ENCODE measurements around the gene KRTAP23-1. TPM values are rescaled to one million over a fixed set of nuclear protein-coding genes. Genes with fewer than 3 reads are reported as not detected.

KRTAP23-1 gene, protein sequence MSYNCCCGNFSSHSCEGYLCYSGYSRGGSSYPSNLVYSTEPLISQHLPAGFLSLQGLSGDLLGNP
- total RNA-seq, result not detected

- DNase-seq (no peak), ATAC-seq (no peak)
- no peaks in the 10 kb centered on the region for H3K4me1 Mint-ChIP-seq (ENCODE audit: low read depth)
- no peaks in the 10 kb centered on the region for H3K9me3 Mint-ChIP-seq
- ChIA-PET POLR2A (no interaction called here), CTCF (no interaction called here)
- TF ChIP-seq, protein P1, sequence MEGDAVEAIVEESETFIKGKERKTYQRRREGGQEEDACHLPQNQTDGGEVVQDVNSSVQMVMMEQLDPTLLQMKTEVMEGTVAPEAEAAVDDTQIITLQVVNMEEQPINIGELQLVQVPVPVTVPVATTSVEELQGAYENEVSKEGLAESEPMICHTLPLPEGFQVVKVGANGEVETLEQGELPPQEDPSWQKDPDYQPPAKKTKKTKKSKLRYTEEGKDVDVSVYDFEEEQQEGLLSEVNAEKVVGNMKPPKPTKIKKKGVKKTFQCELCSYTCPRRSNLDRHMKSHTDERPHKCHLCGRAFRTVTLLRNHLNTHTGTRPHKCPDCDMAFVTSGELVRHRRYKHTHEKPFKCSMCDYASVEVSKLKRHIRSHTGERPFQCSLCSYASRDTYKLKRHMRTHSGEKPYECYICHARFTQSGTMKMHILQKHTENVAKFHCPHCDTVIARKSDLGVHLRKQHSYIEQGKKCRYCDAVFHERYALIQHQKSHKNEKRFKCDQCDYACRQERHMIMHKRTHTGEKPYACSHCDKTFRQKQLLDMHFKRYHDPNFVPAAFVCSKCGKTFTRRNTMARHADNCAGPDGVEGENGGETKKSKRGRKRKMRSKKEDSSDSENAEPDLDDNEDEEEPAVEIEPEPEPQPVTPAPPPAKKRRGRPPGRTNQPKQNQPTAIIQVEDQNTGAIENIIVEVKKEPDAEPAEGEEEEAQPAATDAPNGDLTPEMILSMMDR (IDR thresholded peaks at IDR 0.05), result no peak
- H3K36me3 Mint-ChIP-seq (ENCODE audit: low read depth), result no peaks in the 10 kb centered on the region
- H3K27ac Mint-ChIP-seq, result no peak within 1 kb of the TSS
- intact Hi-C loops (cut with micrococcal nuclease), result no loop called here
- H3K27me3 Mint-ChIP-seq, result no peaks in the 10 kb centered on the region
- no peak within 1 kb of the TSS for H3K4me3 Mint-ChIP-seq
These were observed at the start of gene KRTAP23-1 for GRCh38 chr21:30348506-30348905. Gene KRTAP23-1 (minus strand): TSS chr21:30348606. CDS start chr21:30348606, 0 bp downstream.

DNA sequence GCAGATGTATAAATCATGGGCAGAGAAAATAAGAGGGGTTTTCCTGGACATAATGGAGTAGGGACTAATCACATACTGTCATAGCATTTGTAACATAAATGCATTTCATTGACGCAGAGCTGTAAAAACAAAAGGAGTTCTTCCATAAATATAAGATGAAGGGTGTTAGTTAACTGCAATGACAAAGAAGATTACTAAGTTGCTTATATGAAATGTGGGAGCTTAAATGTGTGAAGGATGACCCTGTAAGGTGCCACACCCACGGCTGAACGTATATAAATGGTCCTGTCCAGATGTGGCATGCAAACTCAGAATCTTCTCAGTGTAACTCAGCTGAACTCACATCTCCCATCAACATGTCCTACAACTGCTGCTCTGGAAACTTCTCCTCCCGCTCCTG is 47.3 kb upstream of the KRTAP23-1 start, which contains the start of gene KRTAP13-1:
Gene KRTAP13-1 (plus strand): TSS at position 301 of the 400 bp plus-strand sequence. CDS start 56 bp downstream, at position 357.
- TF ChIP-seq, protein P1 (IDR thresholded peaks at IDR 0.05), result no peak
- DNase-seq (no peak), ATAC-seq (no peak)
- H3K4me3 Mint-ChIP-seq, result no peak within 1 kb of the TSS
- H3K36me3 Mint-ChIP-seq (ENCODE audit: low read depth), result no peaks in the 10 kb centered on the region
- no peak within 1 kb of the TSS for H3K27ac Mint-ChIP-seq
- ChIA-PET CTCF (no interaction called here), POLR2A (no interaction called here)
- intact Hi-C loops (cut with micrococcal nuclease), result no loop called here
- no peaks in the 10 kb centered on the region for H3K9me3 Mint-ChIP-seq
- H3K4me1 Mint-ChIP-seq (ENCODE audit: low read depth), result no peaks in the 10 kb centered on the region
- H3K27me3 Mint-ChIP-seq, result peaks cover 5% of the 10 kb centered on the region

DNA sequence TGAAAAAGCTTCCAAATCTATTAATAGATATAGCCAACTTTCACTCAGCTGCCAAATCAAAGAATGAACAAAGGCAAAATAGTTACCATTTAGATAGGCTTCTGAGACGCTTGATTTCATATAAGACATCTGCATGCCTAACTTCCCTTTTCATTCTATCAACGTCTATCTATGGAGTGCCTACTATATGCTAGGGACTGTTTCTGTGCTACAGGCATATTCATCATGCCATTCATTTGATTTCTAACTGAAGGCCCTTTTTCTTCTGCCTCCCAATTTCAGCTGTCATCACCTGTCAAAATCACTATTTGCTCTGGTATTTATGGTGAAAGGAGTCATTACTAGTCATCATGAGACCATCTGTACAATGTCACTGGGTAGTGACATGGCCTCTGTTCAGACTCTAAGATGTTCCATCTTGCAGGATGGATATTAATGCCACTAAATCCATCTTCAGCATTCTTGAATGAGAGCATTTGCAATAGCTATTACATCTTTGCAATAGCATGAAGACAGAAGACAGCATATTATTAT is 43.2 kb upstream of the KRTAP23-1 start:
- ChIA-PET POLR2A (no interaction called here), CTCF (interaction anchor here (0.7 kb wide), 1 partner anchor 12 kb away, joined by 3 read pairs; no protein-coding TSS in a partner anchor)
- Mint-ChIP-seq H3K27me3 (no peaks in the 10 kb centered on the region), H3K36me3 (ENCODE audit: low read depth) (no peaks in the 10 kb centered on the region), H3K4me1 (ENCODE audit: low read depth) (no peaks in the 10 kb centered on the region), H3K4me3 (no peak overlapping the region), H3K9me3 (peaks cover 5% of the 10 kb centered on the region), H3K27ac (no peak overlapping the region)
- no peak for ATAC-seq
- intact Hi-C loops (cut with micrococcal nuclease), result no loop called here
- no peak for DNase-seq
- TF ChIP-seq, protein P1 (IDR thresholded peaks at IDR 0.05), result no peak

GRCh38 chr21:30382201-30382600 is 33.8 kb upstream of the KRTAP23-1 start:
- ATAC-seq (no peak), DNase-seq (no peak)
- no peaks in the 10 kb centered on the region for H3K9me3 Mint-ChIP-seq
- no peak overlapping the region for H3K4me3 Mint-ChIP-seq
- H3K4me1 Mint-ChIP-seq (ENCODE audit: low read depth), result no peaks in the 10 kb centered on the region
- ChIA-PET CTCF (no interaction called here), POLR2A (no interaction called here)
- H3K27me3 Mint-ChIP-seq, result peaks cover 3% of the 10 kb centered on the region
- H3K27ac Mint-ChIP-seq, result no peak overlapping the region
- H3K36me3 Mint-ChIP-seq (ENCODE audit: low read depth), result no peaks in the 10 kb centered on the region
- TF ChIP-seq, protein P1 (IDR thresholded peaks at IDR 0.05), result no peak
- intact Hi-C loops (cut with micrococcal nuclease), result no loop called here

DNA sequence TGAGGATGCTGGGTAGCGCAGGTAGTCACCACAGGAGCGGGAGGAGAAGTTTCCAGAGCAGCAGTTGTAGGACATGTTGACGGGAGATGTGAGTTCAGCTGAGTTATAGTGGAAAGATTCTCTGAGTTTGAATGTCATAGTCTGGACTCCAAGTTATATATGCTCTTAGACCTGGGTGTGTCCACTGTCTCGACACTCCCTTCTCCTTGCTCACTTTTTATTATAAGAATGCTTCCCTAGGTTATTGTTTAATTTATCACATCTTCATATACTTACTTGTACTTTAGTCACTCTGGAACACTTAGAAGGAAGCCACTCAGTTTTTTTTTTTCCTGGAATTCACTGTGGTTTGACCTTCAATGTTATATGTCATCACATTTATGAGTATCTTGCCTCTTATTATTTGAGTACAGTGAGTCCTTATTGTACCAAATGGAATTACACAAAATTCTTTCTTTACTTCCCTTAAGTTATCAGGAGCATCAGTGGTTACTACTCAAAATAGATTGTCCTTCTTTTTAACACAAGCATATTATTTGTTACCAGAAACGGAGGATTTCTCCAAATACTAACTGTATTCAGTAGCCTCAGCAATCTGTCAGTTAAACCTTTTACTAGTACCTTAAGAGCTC is 23.8 kb upstream of the KRTAP23-1 start, which contains the start of gene KRTAP13-2:
Gene KRTAP13-2 (minus strand): TSS at position 133 of the 632 bp plus-strand sequence. CDS start 58 bp downstream, at position 75.
- Mint-ChIP-seq H3K9me3 (no peaks in the 10 kb centered on the region), H3K36me3 (ENCODE audit: low read depth) (no peaks in the 10 kb centered on the region), H3K4me3 (no peak within 1 kb of the TSS), H3K4me1 (ENCODE audit: low read depth) (no peaks in the 10 kb centered on the region), H3K27ac (no peak within 1 kb of the TSS), H3K27me3 (no peaks in the 10 kb centered on the region)
- CTCF ChIA-PET, result no interaction called here
- intact Hi-C loops (cut with micrococcal nuclease), result no loop called here
- TF ChIP-seq, protein P1 (IDR thresholded peaks at IDR 0.05), result no peak
- DNase-seq (no peak), ATAC-seq (no peak)
- POLR2A ChIA-PET, result no interaction called here

Measured in activated CD8-positive, alpha-beta T cell treated with anti-CD3 and anti-CD28 coated beads for 36 hours (primary cell).